HG02870 (cell line): ENCODE data around the gene EYS.
"Not testable (repeated sequence)": the region's sequence is repeated elsewhere in the genome, so short reads cannot be mapped to it uniquely, and the experiment has no call there.

ENCODE experiments used
- ATAC-seq: cut with Tn5 transposase; IDR thresholded peaks from one replicate; pipeline ENCODE4 v1.9.1; 2021; ENCODE audit warnings: mild to moderate bottlenecking, moderate library complexity; ENCODE audit not compliant: unreplicated experiment

EYS gene

GRCh38 chr6:65113581-65113980, 593.4 kb downstream of the EYS start:
- no peak for ATAC-seq

- ATAC-seq = no peak
Measured at GRCh38 chr6:65112435-65112834, 594.6 kb downstream of the EYS start.

- no peak for ATAC-seq
Measured at GRCh38 chr6:65110031-65110430, 597.0 kb downstream of the EYS start.

GRCh38 chr6:65098349-65098748, 608.7 kb downstream of the EYS start:
- ATAC-seq = no peak

GRCh38 chr6:65091561-65091960, 615.5 kb downstream of the EYS start:
- no peak for ATAC-seq

- ATAC-seq = no peak
Measured at GRCh38 chr6:65088575-65088974, 618.5 kb downstream of the EYS start.

GRCh38 chr6:65081756-65082155, 625.3 kb downstream of the EYS start:
- no peak for ATAC-seq

- ATAC-seq = no peak
Measured at GRCh38 chr6:65075705-65076230, 631.3 kb downstream of the EYS start.

- ATAC-seq = no peak
Measured at GRCh38 chr6:65072500-65072899, 634.5 kb downstream of the EYS start.

- no peak for ATAC-seq
Measured at GRCh38 chr6:65071480-65071879, 635.5 kb downstream of the EYS start.

- no peak for ATAC-seq
Measured at GRCh38 chr6:65064844-65065243, 642.2 kb downstream of the EYS start.

- no peak for ATAC-seq
Measured at GRCh38 chr6:65059568-65059967, 647.5 kb downstream of the EYS start.

GRCh38 chr6:65055545-65055944, 651.5 kb downstream of the EYS start:
- ATAC-seq = no peak

GRCh38 chr6:65052626-65053025, 654.4 kb downstream of the EYS start:
- no peak for ATAC-seq

- ATAC-seq = no peak
Measured at GRCh38 chr6:65045801-65046200, 661.2 kb downstream of the EYS start.

GRCh38 chr6:65014006-65014405, 693.0 kb downstream of the EYS start:
- no peak for ATAC-seq

- no peak for ATAC-seq
Measured at GRCh38 chr6:65006788-65007187, 700.2 kb downstream of the EYS start.

GRCh38 chr6:65004283-65004682, 702.7 kb downstream of the EYS start:
- ATAC-seq = no peak

- not testable (repeated sequence) for ATAC-seq
Measured at GRCh38 chr6:65002882-65003281, 704.1 kb downstream of the EYS start.

GRCh38 chr6:65000815-65001214, 706.2 kb downstream of the EYS start:
- no peak for ATAC-seq

GRCh38 chr6:64998204-64998603, 708.8 kb downstream of the EYS start:
- no peak for ATAC-seq

GRCh38 chr6:64996301-64996700, 710.7 kb downstream of the EYS start:
- ATAC-seq = no peak

GRCh38 chr6:64990652-64991304, 716.2 kb downstream of the EYS start:
- ATAC-seq = no peak
